Activated T-cell treated with anti-CD3 and anti-CD28 coated beads, Interleukin-2, amount 50 U/mL, for 4 hours (primary cell): ENCODE results near the gene GABRQ. TPM values are rescaled to one million over a fixed set of nuclear protein-coding genes. Genes with fewer than 3 reads are reported as not detected.

Experiments used
- ATAC-seq, 2 donors: fragments of 200-7000 bp; cut with Tn5 transposase; one replicate each; pipeline ENCODE4 v1.10.0; 2021
- DNase-seq: peaks from one replicate; pipeline ENCODE4 v3.0.0-alpha.2; 2020
- H3K27me3 Mint-ChIP-seq: one replicate; pipeline ENCODE4 v1.8.0; 2021; ENCODE audit warnings: low read depth, mixed read lengths
- H3K36me3 Mint-ChIP-seq: one replicate; pipeline ENCODE4 v1.8.0; 2022; ENCODE audit warnings: mixed read lengths; ENCODE audit not compliant: insufficient read depth
- H3K4me1 Mint-ChIP-seq: one replicate; pipeline ENCODE4 v1.8.0; 2021; ENCODE audit warnings: low read depth, mixed read lengths
- H3K4me3 Mint-ChIP-seq: one replicate; pipeline ENCODE4 v1.8.0; 2021; ENCODE audit warnings: mild to moderate bottlenecking, moderate library complexity, mixed read lengths
- H3K9me3 Mint-ChIP-seq: one replicate; pipeline ENCODE4 v1.8.0; 2021; ENCODE audit warnings: mixed read lengths
- total RNA-seq, 3 donors: library from RNA; stranded (reverse); gene quantifications; one replicate each; pipeline ENCODE4 v1.2.1, GENCODE V29; 2021

Gene GABRQ
- not detected for total RNA-seq

DNA sequence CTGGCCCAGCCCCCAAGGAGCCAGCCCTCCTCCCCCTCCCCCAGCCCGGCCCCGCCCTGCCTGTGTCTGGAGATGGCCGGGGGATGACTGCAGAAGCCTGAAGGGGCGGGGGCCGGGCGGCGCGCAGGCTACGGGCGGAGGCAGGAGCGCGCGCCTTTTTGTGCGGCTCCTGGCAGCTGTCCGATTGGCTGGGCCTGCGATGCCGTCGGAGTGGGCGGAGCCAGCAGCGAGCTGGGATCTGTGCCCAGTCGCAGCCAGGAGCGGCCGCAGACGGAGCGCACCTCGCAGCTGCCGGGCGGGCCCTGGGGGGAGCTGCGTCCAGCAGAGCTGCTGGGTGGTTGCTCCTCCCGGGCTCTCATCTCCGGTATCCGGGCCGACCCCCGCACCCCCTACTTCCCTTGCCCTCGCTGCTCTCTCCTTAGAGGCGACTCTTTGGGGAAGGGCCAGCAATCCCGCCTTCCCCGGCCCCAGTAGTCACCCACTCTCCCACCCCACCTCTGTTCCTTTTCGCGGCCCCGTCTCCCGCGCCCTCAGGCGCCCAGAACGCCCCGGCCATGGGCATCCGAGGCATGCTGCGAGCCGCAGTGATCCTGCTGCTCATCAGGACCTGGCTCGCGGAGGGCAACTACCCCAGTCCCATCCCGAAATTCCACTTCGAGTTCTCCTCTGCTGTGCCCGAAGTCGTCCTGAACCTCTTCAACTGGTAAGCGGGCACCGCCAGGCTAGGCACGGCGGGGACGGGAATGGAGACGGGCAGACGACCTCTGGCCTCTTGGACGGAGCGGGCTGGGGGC is at the start of gene GABRQ:
Gene GABRQ, plus strand, starts transcription at position 247 of the 794 bp plus-strand sequence. Its CDS starts 308 bp downstream, at position 555.
- H3K36me3 Mint-ChIP-seq = no peaks in the 10 kb centered on the region
- H3K9me3 Mint-ChIP-seq = no peaks in the 10 kb centered on the region
- H3K4me3 Mint-ChIP-seq = no peak within 1 kb of the TSS
- no peaks in the 10 kb centered on the region for H3K4me1 Mint-ChIP-seq
- peaks cover 24% of the 10 kb centered on the region for H3K27me3 Mint-ChIP-seq
- ATAC-seq = peak in 1 of 2 donors; percentile 46
- DNase-seq = no peak

DNA sequence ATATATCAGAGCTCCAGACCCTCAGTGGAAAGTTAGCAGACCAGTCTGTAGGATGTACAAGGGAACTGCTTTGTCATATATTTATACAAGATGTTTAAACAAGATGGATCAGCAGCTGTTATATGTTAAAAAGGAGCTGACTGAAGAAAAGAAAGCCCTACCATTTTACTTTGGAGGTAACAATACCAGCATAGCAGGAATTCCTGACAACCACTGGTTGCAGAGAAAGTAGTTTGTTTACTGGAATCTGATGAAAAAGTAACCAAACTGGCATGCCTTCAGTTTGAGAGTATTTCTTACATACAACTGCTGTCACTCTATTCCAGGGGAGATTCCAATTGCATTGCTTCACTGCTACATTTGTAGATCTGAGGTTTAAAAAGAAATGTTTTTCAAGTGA is 49.5 kb upstream of the GABRQ start:
- H3K4me3 Mint-ChIP-seq = no peak overlapping the region
- H3K27me3 Mint-ChIP-seq = no peaks in the 10 kb centered on the region
- no peaks in the 10 kb centered on the region for H3K9me3 Mint-ChIP-seq
- H3K4me1 Mint-ChIP-seq = no peaks in the 10 kb centered on the region
- no peak for DNase-seq
- H3K36me3 Mint-ChIP-seq = no peaks in the 10 kb centered on the region
- ATAC-seq = no peak

DNA sequence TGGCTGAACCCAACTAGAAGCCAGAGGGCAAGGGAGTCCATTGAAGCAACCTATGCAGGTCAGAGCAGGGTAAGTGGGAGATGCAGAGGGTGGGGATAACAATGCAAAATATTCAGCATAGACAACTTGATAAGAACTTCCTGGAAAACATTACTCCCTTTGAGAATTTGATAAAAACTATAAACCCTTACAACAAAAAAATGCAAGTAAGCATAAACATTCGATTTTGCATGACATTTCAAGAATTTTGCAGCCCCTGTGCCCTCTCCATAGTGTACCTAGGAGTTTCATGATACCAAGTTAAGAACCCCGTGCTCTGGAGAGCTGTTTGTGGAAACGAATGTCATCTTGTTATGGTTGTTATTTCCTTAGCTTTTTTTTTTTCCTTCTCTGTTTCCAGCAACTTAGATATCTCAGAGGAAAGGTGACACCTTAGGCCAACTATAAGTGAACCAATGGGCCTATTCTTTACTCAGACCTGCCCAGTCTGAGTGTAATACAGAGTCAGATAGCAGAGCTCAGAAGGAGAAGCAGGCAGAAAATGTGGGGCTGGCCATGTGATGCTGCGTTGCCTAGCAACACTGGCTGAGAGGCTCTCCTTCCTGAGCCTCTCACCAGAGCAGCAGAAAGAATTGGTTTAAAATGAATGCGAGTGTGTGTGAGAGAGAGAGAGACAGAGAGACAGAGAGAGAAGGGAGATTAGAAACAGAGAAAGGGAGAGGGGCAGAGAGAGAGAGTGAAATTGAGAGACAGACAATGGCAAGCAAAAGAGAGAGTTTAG is 36.7 kb upstream of the GABRQ start:
- no peaks in the 10 kb centered on the region for H3K9me3 Mint-ChIP-seq
- H3K36me3 Mint-ChIP-seq = no peaks in the 10 kb centered on the region
- ATAC-seq (no peak), DNase-seq (no peak)
- peaks cover 10% of the 10 kb centered on the region for H3K27me3 Mint-ChIP-seq
- no peak overlapping the region for H3K4me3 Mint-ChIP-seq
- no peaks in the 10 kb centered on the region for H3K4me1 Mint-ChIP-seq

DNA sequence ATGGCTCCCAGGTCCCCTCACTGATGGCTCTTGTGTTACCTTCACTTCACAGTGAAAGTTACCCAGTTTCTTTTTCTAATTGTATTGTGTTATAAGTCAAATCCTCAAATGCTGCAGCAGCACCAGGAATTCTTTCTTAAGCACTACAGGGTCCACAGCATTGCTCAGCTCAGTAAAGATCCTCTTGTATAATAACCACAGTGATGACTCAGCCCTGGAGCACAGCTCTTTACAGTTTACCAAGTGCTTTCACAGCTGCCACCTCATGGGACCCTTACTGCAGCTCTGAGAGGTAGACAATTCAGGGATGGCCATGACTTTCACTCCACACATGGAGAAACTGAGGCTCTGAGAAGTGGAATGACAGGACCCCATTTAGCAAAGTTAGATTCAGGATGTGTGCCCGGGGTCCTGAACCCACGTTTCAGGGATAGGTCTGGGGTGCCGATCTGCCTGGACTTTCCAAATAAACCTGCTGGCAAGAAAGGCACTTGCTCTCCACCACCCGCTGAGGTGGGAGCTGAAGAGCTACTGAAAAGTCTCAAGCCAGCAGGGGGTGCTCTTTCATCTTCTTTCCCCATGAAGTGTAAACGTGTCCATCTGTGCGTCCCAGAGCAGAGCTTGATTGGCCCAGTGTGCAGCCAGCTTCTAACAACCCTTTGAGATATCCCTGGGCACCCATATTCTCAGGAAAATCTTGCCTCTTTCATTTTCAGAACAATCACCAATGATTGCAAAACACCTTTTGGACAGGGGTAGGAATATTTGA is 35.7 kb upstream of the GABRQ start:
- Mint-ChIP-seq H3K4me3 (no peak overlapping the region), H3K4me1 (no peaks in the 10 kb centered on the region), H3K27me3 (peaks cover 10% of the 10 kb centered on the region), H3K36me3 (no peaks in the 10 kb centered on the region), H3K9me3 (no peaks in the 10 kb centered on the region)
- DNase-seq (no peak), ATAC-seq (no peak)

DNA sequence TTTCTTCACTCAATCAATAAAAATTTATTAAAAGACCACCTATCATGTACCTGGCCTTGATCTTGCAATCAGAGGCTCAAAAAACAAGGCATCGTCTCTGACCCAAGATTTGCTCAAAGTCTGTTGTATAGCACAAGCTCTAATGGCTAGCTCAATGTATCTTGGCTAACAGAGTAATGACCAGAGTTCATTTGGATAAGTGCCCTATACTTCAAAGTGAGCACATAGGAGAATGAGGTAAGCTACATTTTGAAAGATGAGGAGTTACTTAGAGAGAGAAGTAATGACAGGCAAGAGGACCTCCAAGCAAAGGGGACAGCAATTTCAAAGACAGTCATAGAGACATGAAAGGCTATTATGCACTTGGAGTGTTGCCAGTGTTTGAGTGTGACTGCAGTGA is 22.9 kb upstream of the GABRQ start:
- Mint-ChIP-seq H3K27me3 (peaks cover 12% of the 10 kb centered on the region), H3K36me3 (no peaks in the 10 kb centered on the region), H3K9me3 (no peaks in the 10 kb centered on the region), H3K4me1 (no peaks in the 10 kb centered on the region), H3K4me3 (no peak overlapping the region)
- no peak for DNase-seq
- no peak for ATAC-seq

DNA sequence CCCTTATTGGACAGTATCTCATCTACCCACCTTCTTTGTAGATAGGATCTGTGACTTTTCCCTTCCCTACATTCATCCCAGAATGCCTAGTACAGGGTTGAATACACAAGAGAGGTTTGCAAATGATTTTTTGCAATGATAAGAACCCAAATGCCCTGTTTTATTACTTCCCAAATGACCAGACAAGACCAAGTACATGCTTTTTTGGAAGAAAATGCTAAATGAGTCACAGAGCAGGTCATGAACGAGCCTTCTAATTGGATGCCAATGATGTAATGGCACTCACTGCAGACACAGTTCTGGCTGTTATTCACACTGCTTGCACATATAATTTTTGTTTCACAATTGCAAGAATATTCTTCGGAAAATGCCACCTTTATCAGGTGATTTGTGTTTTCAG is 17.8 kb upstream of the GABRQ start:
- DNase-seq (no peak), ATAC-seq (no peak)
- H3K4me1 Mint-ChIP-seq = no peaks in the 10 kb centered on the region
- H3K27me3 Mint-ChIP-seq = peaks cover 14% of the 10 kb centered on the region
- H3K9me3 Mint-ChIP-seq = no peaks in the 10 kb centered on the region
- no peaks in the 10 kb centered on the region for H3K36me3 Mint-ChIP-seq
- no peak overlapping the region for H3K4me3 Mint-ChIP-seq

DNA sequence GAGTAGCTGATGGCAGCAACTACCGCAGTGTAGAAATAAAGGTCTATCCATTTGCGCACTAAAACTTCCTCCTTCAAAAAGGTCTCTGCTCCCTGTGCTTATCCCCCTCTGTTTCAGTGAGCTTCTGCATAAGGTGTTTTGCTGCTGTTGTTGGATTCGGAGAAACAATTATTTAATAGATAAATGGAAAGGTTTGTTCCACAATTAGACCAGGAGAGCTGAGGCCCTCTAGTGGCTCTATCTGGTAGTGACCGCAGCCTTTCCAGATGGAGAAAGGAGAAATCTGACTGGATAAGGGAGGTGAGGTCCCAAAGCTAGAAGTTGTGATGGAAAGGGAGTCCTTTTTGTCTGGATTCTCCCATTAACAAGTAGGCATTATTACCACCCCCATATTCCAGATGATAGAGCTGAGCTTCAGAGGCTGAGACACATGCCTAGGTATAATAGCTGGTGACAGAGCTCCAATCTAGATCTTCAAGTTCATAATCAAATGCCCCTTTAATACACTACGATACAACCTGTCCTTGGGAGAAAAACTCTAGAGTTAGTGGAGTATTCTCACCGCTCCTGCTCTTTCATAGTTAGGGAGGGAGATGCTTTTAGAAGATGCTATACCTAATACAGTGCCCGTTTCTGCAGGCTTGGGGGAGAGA is 5.1 kb upstream of the GABRQ start:
- ATAC-seq = no peak
- peaks cover 10% of the 10 kb centered on the region for H3K27me3 Mint-ChIP-seq

DNA sequence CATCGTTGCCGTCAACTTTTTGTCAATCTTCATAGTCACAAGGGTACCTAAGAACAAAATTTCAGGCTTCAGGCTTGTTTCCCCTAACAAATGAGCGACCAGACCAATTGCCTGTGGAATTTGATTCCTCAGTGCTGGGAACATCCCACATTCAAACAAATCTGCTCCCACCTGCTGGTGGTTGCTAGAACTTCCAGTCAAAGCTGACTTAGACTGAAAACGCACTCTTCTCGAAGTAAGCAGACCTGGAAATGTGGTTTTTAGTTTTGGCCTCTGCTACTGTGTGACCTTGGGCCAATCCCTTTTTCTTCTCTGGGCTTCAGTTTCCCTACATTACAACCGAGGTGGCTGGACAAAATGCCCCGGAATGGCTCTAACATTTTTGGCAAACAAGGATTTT is 1.8 kb upstream of the GABRQ start:
- Mint-ChIP-seq H3K27me3 (peaks cover 21% of the 10 kb centered on the region), H3K9me3 (no peaks in the 10 kb centered on the region), H3K4me1 (no peaks in the 10 kb centered on the region), H3K36me3 (no peaks in the 10 kb centered on the region), H3K4me3 (no peak overlapping the region)
- DNase-seq = no peak
- no peak for ATAC-seq

More for the DNA sequence above, 5.1 kb upstream of the GABRQ start:
- Mint-ChIP-seq H3K4me1 (no peaks in the 10 kb centered on the region), H3K4me3 (no peak overlapping the region), H3K36me3 (no peaks in the 10 kb centered on the region), H3K9me3 (no peaks in the 10 kb centered on the region)
- peak; percentile 11 for DNase-seq

DNA sequence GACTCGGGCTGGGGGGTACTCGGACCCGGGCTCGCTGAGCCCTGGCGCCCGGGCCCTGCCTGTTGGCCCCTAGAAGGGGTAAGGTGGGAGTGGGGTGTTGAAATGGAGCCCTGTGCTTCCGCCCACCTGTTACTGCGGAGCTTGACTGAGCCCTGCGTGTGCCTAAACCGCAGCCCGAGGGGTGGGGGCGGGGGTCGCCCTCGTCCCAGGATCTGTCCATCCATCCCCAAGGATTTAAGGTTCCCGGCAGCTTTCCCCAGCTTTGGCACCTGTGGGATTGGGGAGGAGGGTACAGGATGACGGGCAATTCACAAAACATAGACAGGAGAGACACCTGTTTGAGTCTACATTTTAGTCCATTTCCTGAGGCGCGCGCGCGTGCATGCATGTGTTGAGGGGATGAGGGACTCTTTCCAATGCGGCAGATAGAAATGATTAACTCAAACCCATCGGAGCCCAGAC is 779 bp downstream of the GABRQ start:
- Mint-ChIP-seq H3K4me3 (no peak overlapping the region), H3K27me3 (peaks cover 24% of the 10 kb centered on the region), H3K36me3 (no peaks in the 10 kb centered on the region), H3K4me1 (no peaks in the 10 kb centered on the region), H3K9me3 (no peaks in the 10 kb centered on the region)
- no peak for DNase-seq
- ATAC-seq = no peak

DNA sequence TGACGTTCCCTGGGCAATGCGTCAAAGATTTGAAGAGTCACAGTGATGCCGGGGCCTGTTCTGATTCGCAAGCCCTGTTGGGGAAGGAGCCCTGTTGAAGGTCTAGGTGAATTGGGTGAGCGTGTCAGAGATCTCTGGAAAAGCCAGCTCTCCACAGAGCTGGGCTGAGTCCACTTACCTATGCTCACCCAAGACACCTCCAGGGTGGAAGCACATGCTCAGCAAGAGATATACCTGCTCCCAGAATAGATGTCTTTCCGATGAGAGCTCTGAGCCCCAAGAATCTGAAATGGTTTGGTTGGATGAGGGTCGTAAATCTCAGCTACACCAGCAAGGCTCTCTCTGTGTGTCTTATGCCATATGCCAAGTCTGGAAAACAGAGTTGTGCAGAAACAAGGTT is 1.7 kb downstream of the GABRQ start:
- no peak for ATAC-seq

DNA sequence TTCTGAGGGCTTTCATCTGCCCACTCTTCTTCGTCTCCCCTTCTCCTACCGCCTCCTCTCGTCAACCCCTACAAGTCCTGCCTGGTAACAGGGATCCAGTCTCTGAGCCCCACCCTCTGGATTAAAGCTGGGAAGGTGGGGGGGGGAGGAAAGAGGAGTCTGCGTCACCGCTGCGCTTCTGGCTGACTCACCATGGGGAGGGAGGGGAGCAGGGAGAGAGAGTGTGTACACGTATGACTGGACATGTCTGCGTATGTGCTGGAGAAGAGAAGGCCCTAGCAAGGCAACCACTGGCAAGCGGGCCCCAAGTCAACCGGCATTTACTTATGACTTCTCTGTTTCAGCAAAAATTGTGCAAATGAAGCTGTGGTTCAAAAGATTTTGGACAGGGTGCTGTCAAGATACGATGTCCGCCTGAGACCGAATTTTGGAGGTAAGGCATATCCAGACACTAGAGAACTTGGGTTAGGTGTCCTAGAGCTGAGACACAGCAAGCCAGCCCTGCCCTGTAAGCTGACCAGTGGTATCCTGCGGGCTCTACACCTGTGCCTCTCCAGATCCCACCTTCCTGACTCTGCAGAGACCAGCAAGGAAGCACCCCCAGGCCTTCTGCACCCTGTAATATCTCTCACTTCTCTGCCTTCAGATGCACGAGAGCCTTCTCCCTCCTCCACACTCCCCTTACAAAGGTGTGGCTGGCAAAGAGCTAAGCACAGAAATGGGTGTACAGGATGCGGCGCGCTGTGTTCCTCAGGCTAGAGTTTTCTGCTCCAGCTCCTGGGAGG is 2.5 kb downstream of the GABRQ start:
- Mint-ChIP-seq H3K9me3 (no peaks in the 10 kb centered on the region), H3K27me3 (peaks cover 24% of the 10 kb centered on the region), H3K36me3 (no peaks in the 10 kb centered on the region), H3K4me3 (no peak overlapping the region), H3K4me1 (no peaks in the 10 kb centered on the region)
- ATAC-seq = no peak
- no peak for DNase-seq

More for the DNA sequence above, 1.7 kb downstream of the GABRQ start:
- no peaks in the 10 kb centered on the region for H3K4me1 Mint-ChIP-seq
- H3K4me3 Mint-ChIP-seq = no peak overlapping the region
- peaks cover 24% of the 10 kb centered on the region for H3K27me3 Mint-ChIP-seq
- no peaks in the 10 kb centered on the region for H3K36me3 Mint-ChIP-seq
- no peak for DNase-seq
- no peaks in the 10 kb centered on the region for H3K9me3 Mint-ChIP-seq

DNA sequence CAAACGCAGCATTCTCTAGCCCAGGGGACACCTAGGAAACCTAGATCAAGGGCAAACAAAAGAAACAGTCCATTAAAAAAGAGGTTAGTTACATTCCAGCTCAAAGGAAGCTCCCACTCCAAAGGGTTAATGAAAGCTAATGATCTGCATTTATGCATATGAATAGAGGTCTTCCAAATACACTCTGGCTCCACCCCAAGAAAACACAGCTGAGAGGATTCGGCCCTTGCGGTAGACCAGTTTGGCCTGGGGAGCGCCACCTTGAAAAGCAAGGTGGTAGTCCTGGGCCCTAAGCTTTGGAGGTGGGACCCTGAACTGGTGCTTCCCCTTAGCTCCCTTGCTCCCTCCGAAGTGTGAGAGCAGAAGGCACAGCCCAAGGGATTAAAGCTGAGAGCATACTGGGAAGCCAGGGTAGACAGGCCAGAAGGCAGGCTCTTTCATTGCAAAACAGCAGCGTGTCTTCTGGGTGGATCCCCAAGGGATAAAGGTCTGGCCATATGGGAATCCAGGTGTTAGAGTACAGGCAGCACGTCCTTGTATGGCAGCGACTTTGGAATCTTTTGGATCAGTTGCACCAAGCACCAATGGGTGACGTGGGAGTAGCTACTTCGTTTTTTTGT is 3.7 kb downstream of the GABRQ start:
- Mint-ChIP-seq H3K9me3 (no peaks in the 10 kb centered on the region), H3K4me3 (no peak overlapping the region), H3K4me1 (no peaks in the 10 kb centered on the region), H3K27me3 (peaks cover 21% of the 10 kb centered on the region), H3K36me3 (no peaks in the 10 kb centered on the region)
- ATAC-seq (no peak), DNase-seq (no peak)

DNA sequence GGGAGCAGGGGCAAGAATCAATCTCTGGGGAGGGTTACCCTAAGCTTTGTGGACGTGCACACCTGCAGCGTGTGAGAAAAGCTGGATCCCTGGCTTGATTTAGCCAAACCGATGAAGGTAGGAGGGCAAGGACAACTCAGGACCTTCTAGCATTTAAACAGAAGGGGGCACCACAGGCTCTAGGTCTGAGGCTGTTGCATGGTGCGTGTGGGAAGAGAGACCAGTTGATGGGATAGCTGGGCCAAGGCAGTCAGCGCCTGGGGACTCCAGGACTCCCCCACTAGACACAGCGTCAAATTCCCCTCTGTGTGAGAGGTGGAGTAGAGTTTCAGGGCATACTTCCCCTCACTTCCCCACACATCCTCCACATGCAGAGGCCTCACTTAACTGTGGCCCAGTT is 4.3 kb downstream of the GABRQ start:
- H3K36me3 Mint-ChIP-seq = no peaks in the 10 kb centered on the region
- DNase-seq (no peak), ATAC-seq (no peak)
- H3K4me1 Mint-ChIP-seq = no peaks in the 10 kb centered on the region
- no peak overlapping the region for H3K4me3 Mint-ChIP-seq
- H3K27me3 Mint-ChIP-seq = peaks cover 19% of the 10 kb centered on the region
- no peaks in the 10 kb centered on the region for H3K9me3 Mint-ChIP-seq
